ENCODE measurements around the gene TTLL11. TPM values are rescaled to one million over a fixed set of nuclear protein-coding genes. Genes with fewer than 3 reads are reported as not detected.

Gene TTLL11
- total and polyA plus RNA-seq, 5 donors from 2014 or later = 2.0 to 6.1 (median 3.5) TPM

DNA sequence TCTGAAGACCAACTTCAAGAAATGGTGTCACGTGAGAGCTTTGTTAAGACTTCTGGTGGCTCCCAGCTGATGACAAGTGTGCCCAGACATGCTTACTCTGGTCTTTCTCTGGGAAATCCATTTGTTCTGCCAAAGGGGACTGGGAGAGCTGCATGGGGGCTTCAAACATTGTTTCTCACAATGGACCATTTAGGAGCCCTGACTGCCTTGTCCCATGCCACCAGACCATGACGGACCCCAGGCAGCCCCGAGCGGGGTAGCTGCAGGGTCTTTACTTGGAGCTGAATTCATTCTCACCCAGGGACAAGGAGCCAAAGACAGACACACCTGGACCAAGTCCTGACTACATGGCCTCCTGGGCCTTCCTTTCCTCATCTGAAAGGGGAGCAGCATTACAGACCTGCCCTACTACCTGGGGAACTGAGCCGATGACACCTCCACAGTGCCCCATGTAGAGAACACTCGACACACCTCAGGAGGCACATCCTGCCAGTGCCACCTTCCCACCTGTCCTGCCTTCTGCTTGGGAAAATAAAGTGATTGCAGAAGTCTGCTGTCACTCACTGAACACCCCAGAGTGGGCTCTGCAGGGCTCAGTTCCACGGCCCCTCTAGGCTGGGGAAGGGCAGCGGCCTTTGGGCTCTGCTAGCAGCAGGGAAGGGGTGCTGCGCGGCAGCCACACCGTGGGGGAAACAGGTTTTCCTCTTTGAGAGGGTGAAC, 272.7 kb downstream of the TTLL11 start:
- Mint-ChIP-seq H3K4me1 (no peaks in the 10 kb centered on the region), H3K4me3 (no peak overlapping the region), H3K27ac (no peak overlapping the region), H3K36me3 (no peaks in the 10 kb centered on the region), H3K27me3 (peaks cover 5% of the 10 kb centered on the region), H3K9me3 (no peaks in the 10 kb centered on the region)
- no peak for DNase-seq
- no peak for ATAC-seq (ENCODE audit: low read depth in 2 of 2)
- Histone ChIP-seq H3K36me3 (ENCODE audit: control insufficient read depth, insufficient read depth, low read length) (no peaks in the 10 kb centered on the region), H3K27ac (ENCODE audit: insufficient read depth, low read length, poor library complexity, severe bottlenecking) (no peak overlapping the region), H3K27me3 (ENCODE audit: control insufficient read depth, insufficient read depth, low read length) (no peaks in the 10 kb centered on the region), H3K4me3 (ENCODE audit: low read depth, low read length) (no peak overlapping the region), H3K4me1 (ENCODE audit: control insufficient read depth, insufficient read depth, low read length, poor library complexity, severe bottlenecking) (no peaks in the 10 kb centered on the region), H3K9me3 (ENCODE audit: control insufficient read depth in 2 of 2, low read length in 2 of 2) (no peaks in the 10 kb centered on the region)

DNA sequence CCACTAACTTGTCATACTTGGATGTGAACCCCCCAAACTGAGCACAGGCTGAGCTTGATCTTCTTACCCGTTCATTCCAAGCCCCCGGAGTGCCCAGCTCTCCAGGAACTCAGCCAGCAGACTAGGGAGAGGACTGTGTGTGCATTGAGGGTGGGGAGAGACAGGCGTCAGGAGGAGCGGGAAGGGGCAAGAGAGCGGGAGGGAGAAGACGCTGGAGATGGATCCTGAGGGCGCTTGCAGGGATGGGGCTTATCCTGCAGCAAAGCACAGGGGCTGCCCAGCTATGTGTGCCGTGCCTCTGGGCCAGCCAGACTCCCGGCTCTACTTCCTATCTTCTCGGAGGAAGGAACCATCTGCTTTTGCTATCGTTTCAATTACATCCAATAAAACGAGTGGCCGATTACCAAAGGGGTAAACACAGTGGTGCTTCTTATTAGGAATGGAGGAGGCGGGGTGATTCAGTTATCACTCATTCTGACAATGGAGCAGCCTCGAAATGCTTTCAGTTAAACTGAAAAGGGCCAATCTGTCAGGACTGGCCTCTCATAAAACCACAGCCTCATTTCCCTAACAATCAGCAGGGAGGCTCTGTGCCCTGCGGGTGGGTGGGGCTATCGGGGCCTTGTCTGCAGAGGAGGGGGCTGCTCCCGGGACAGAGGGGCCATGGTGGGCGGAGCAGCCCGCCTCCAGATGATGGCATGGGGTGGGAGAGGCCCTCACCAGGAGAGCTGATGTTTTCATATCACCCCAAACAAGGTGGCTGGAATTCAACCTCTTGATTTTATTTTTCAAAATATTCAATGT, 273.5 kb downstream of the TTLL11 start:
- H3K36me3 ChIP-seq (ENCODE audit: control insufficient read depth, insufficient read depth, low read length) = no peaks in the 10 kb centered on the region
- Mint-ChIP-seq H3K36me3 (no peaks in the 10 kb centered on the region), H3K4me3 (no peak overlapping the region), H3K27me3 (peaks cover 5% of the 10 kb centered on the region), H3K9me3 (no peaks in the 10 kb centered on the region), H3K4me1 (no peaks in the 10 kb centered on the region), H3K27ac (no peak overlapping the region)
- no peaks in the 10 kb centered on the region for H3K27me3 ChIP-seq (ENCODE audit: control insufficient read depth, insufficient read depth, low read length)
- no peak for ATAC-seq (ENCODE audit: low read depth in 2 of 2)
- no peak overlapping the region for H3K27ac ChIP-seq (ENCODE audit: insufficient read depth, low read length, poor library complexity, severe bottlenecking)
- no peak for DNase-seq
- H3K9me3 ChIP-seq (ENCODE audit: control insufficient read depth in 2 of 2, low read length in 2 of 2) = no peaks in the 10 kb centered on the region
- H3K4me3 ChIP-seq (ENCODE audit: low read depth, low read length) = no peak overlapping the region
- no peaks in the 10 kb centered on the region for H3K4me1 ChIP-seq (ENCODE audit: control insufficient read depth, insufficient read depth, low read length, poor library complexity, severe bottlenecking)

DNA sequence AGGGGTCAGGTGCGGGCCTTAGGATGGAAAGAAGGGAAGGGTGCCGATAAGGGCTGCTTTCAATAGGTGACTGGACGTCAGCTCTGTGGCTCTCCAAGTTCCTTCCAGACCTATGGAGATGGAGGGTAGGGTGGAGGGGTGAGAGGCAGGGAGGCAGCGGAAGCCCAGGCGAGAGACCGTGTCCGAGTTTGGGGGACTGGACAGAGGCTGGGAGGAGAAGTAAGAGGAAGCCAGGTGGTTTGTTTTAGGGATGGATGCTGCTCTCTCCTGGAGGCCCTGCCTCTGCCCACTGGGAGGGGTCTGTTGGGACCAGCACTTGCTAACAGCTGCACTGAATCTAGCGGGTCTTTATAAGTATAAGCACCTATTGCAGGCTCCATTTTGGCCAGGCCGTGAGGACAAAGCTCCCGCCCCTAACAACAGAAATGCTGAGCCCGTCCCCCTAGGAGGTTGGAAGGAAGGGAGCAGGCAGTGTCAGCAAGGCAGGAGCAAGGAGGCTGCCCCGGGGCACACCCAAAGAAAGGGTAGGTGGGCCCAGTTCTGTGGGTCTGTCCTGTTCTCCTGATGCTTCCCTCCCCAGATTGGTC, 274.2 kb downstream of the TTLL11 start:
- no peaks in the 10 kb centered on the region for H3K36me3 Mint-ChIP-seq
- Histone ChIP-seq H3K27ac (ENCODE audit: insufficient read depth, low read length, poor library complexity, severe bottlenecking) (no peak overlapping the region), H3K27me3 (ENCODE audit: control insufficient read depth, insufficient read depth, low read length) (no peaks in the 10 kb centered on the region), H3K9me3 (ENCODE audit: control insufficient read depth in 2 of 2, low read length in 2 of 2) (no peaks in the 10 kb centered on the region), H3K4me3 (ENCODE audit: low read depth, low read length) (no peak overlapping the region), H3K4me1 (ENCODE audit: control insufficient read depth, insufficient read depth, low read length, poor library complexity, severe bottlenecking) (no peaks in the 10 kb centered on the region), H3K36me3 (ENCODE audit: control insufficient read depth, insufficient read depth, low read length) (no peaks in the 10 kb centered on the region)
- H3K27ac Mint-ChIP-seq = no peak overlapping the region
- no peak overlapping the region for H3K4me3 Mint-ChIP-seq
- peaks cover 1% of the 10 kb centered on the region for H3K27me3 Mint-ChIP-seq
- no peaks in the 10 kb centered on the region for H3K9me3 Mint-ChIP-seq
- no peaks in the 10 kb centered on the region for H3K4me1 Mint-ChIP-seq
- no peak for DNase-seq
- ATAC-seq (ENCODE audit: low read depth in 2 of 2) = no peak

DNA sequence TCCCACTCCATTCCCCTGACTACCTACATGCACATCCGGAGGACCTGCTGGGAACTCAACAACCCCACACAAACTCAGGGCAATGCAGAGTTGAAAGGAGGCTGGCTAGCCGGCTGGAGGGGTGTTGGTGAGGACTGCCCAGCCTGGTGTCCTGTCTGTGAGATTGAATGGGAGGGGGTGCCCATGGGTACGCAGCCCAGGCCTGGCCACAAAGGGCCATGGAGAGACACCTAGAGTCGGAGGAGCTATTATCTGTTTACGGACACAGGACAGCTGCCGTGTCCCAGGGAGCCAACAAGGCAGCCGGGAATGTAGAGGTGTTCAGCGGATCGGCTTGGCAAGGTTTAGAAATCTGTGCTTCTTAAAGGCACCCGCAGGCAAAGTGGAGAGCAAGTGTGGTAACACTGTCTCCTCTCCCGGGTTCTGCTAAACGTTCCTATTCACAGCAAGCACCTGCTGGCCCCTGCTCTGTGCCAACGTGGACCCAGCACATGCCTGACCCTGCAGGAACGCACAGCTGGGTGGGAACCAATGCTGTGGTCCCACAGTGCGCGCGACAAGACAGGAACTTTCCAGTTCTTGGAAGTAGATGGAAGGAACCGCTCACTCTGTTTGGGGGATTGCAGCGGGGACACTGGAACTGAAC, 275.0 kb downstream of the TTLL11 start:
- no peaks in the 10 kb centered on the region for H3K27me3 ChIP-seq (ENCODE audit: control insufficient read depth, insufficient read depth, low read length)
- Mint-ChIP-seq H3K27me3 (no peaks in the 10 kb centered on the region), H3K4me1 (no peaks in the 10 kb centered on the region), H3K9me3 (no peaks in the 10 kb centered on the region), H3K36me3 (no peaks in the 10 kb centered on the region), H3K4me3 (no peak overlapping the region), H3K27ac (no peak overlapping the region)
- no peaks in the 10 kb centered on the region for H3K9me3 ChIP-seq (ENCODE audit: control insufficient read depth in 2 of 2, low read length in 2 of 2)
- no peaks in the 10 kb centered on the region for H3K4me1 ChIP-seq (ENCODE audit: control insufficient read depth, insufficient read depth, low read length, poor library complexity, severe bottlenecking)
- no peaks in the 10 kb centered on the region for H3K36me3 ChIP-seq (ENCODE audit: control insufficient read depth, insufficient read depth, low read length)
- H3K27ac ChIP-seq (ENCODE audit: insufficient read depth, low read length, poor library complexity, severe bottlenecking) = no peak overlapping the region
- DNase-seq = no peak
- ATAC-seq (ENCODE audit: low read depth in 2 of 2) = no peak
- no peak overlapping the region for H3K4me3 ChIP-seq (ENCODE audit: low read depth, low read length)

DNA sequence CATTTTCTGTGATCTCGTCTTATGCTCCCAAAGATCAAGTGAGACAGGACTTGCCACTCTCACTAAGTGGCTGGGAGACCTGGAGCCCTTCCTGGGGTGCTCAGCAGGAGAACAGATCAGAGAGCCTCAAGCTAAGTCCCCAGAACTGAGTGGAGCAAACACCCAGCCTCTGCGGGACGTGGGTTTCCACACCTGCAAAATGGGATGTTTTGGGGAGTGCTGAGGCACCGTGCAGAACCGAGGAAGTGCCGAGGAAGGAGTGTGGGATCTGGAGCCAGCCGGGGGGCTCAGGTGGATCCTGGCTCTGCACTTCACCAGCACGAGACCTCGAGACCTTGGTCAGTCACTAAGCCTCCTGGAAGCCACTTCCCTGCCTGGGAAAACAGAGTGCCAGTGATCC, 275.6 kb downstream of the TTLL11 start:
- no peak overlapping the region for H3K27ac Mint-ChIP-seq

DNA sequence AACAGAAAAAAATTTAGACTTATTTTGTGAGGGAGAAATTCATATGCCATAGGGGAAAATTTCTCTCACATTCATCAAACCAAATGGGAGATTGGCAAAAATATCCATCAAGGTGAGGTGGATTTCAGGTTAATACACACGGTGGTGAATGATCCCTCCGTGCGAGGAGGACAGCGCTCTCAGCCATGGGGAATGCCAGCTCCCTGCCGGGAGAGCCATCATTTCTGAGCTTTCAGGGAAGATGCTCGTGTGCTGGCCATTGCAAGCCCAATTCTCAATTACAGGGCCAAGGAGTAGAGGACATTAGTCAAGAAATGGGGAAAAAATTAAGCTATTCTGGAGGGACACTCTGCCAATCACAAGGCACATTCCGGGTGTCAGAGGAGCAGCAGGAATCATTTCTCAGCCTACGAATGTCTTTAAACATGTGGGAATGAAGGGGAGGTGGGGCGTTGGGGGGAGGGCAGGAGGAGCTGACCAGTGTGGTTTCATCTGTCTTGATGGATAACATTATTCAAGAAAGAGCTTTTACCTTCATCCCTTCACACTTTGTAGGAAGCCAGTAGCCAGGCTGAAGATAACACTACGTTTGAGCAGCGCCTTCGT, 276.2 kb downstream of the TTLL11 start:
- no peaks in the 10 kb centered on the region for H3K4me1 ChIP-seq (ENCODE audit: control insufficient read depth, insufficient read depth, low read length, poor library complexity, severe bottlenecking)
- no peaks in the 10 kb centered on the region for H3K9me3 ChIP-seq (ENCODE audit: control insufficient read depth in 2 of 2, low read length in 2 of 2)
- Mint-ChIP-seq H3K27ac (no peak overlapping the region), H3K9me3 (no peaks in the 10 kb centered on the region), H3K36me3 (no peaks in the 10 kb centered on the region), H3K27me3 (no peaks in the 10 kb centered on the region), H3K4me3 (no peak overlapping the region), H3K4me1 (no peaks in the 10 kb centered on the region)
- H3K27ac ChIP-seq (ENCODE audit: insufficient read depth, low read length, poor library complexity, severe bottlenecking) = no peak overlapping the region
- DNase-seq (no peak), ATAC-seq (ENCODE audit: low read depth in 2 of 2) (no peak)
- H3K36me3 ChIP-seq (ENCODE audit: control insufficient read depth, insufficient read depth, low read length) = no peaks in the 10 kb centered on the region
- no peaks in the 10 kb centered on the region for H3K27me3 ChIP-seq (ENCODE audit: control insufficient read depth, insufficient read depth, low read length)
- H3K4me3 ChIP-seq (ENCODE audit: low read depth, low read length) = no peak overlapping the region

More for the DNA sequence above, 275.6 kb downstream of the TTLL11 start:
- Mint-ChIP-seq H3K27me3 (no peaks in the 10 kb centered on the region), H3K4me1 (no peaks in the 10 kb centered on the region), H3K9me3 (no peaks in the 10 kb centered on the region), H3K36me3 (no peaks in the 10 kb centered on the region), H3K4me3 (no peak overlapping the region)
- Histone ChIP-seq H3K4me3 (ENCODE audit: low read depth, low read length) (no peak overlapping the region), H3K27ac (ENCODE audit: insufficient read depth, low read length, poor library complexity, severe bottlenecking) (no peak overlapping the region), H3K9me3 (ENCODE audit: control insufficient read depth in 2 of 2, low read length in 2 of 2) (no peaks in the 10 kb centered on the region), H3K27me3 (ENCODE audit: control insufficient read depth, insufficient read depth, low read length) (no peaks in the 10 kb centered on the region), H3K36me3 (ENCODE audit: control insufficient read depth, insufficient read depth, low read length) (no peaks in the 10 kb centered on the region), H3K4me1 (ENCODE audit: control insufficient read depth, insufficient read depth, low read length, poor library complexity, severe bottlenecking) (no peaks in the 10 kb centered on the region)
- no peak for DNase-seq
- no peak for ATAC-seq (ENCODE audit: low read depth in 2 of 2)

DNA sequence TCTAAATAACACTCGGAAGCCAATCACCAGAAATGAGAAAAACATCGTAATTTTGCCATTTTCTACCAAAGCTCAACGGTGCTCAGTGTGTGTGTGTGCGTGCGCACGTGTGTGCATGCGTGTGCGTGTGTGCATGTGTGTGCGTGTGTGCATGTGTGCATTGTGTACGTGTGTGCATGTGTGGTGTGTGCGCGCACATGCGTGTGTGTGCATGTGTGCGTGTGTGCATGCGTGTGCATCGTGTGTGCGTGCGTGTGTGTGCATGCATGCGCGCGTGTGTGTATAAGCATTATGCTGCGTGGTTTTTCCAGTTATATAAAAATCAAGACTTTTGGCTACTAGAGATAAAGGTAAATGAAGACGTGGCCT, 276.7 kb downstream of the TTLL11 start:
- Histone ChIP-seq H3K4me1 (ENCODE audit: control insufficient read depth, insufficient read depth, low read length, poor library complexity, severe bottlenecking) (no peaks in the 10 kb centered on the region), H3K9me3 (ENCODE audit: control insufficient read depth in 2 of 2, low read length in 2 of 2) (no peaks in the 10 kb centered on the region), H3K27me3 (ENCODE audit: control insufficient read depth, insufficient read depth, low read length) (no peaks in the 10 kb centered on the region), H3K27ac (ENCODE audit: insufficient read depth, low read length, poor library complexity, severe bottlenecking) (no peak overlapping the region), H3K4me3 (ENCODE audit: low read depth, low read length) (no peak overlapping the region), H3K36me3 (ENCODE audit: control insufficient read depth, insufficient read depth, low read length) (no peaks in the 10 kb centered on the region)
- Mint-ChIP-seq H3K36me3 (no peaks in the 10 kb centered on the region), H3K27ac (no peak overlapping the region), H3K27me3 (no peaks in the 10 kb centered on the region), H3K9me3 (no peaks in the 10 kb centered on the region), H3K4me3 (no peak overlapping the region), H3K4me1 (no peaks in the 10 kb centered on the region)
- no peak for ATAC-seq (ENCODE audit: low read depth in 2 of 2)
- DNase-seq = no peak

Measured in CD4-positive, CD25-positive, alpha-beta regulatory T cell (primary cell).